RWPE2 (cell line): ENCODE measurements around the gene PARVA.

ENCODE experiments used
- ATAC-seq: fragments of 200-7000 bp; cut with Tn5 transposase; 3 replicates; pipeline ENCODE4 v1.9.1; 2021; ENCODE audit warnings: low read depth
- DNase-seq: peaks from one replicate; pipeline ENCODE4 v3.0.0-alpha.2; 2020; ENCODE audit warnings: low spot score
- H3K27ac ChIP-seq: fragments of 450-650 bp; 2 replicates; pipeline ENCODE4 v1.5.1; 2017; ENCODE audit warnings: mild to moderate bottlenecking; ENCODE audit not compliant: poor library complexity, severe bottlenecking
- H3K27me3 ChIP-seq: fragments of 250-450 bp; sonication (Bioruptor Pico); 2 replicates; pipeline ENCODE4 v1.5.1; 2021; ENCODE audit warnings: mild to moderate bottlenecking, moderate library complexity; ENCODE audit not compliant: insufficient read depth, poor library complexity, severe bottlenecking
- H3K36me3 ChIP-seq: fragments of 250-450 bp; sonication (Bioruptor Pico); 2 replicates; pipeline ENCODE4 v1.5.1; 2020; ENCODE audit warnings: low read depth, mild to moderate bottlenecking, moderate library complexity
- H3K4me1 ChIP-seq: fragments of 250-450 bp; sonication (Bioruptor Pico); 2 replicates; pipeline ENCODE4 v1.5.1; 2021; ENCODE audit warnings: mild to moderate bottlenecking, moderate library complexity; ENCODE audit not compliant: insufficient read depth, poor library complexity, severe bottlenecking
- H3K4me3 ChIP-seq: fragments of 250-450 bp; sonication (Bioruptor Pico); 2 replicates; pipeline ENCODE4 v1.5.1; 2021; ENCODE audit warnings: mild to moderate bottlenecking, moderate library complexity; ENCODE audit not compliant: severe bottlenecking
- H3K9me3 ChIP-seq: fragments of 250-450 bp; sonication (Bioruptor Pico); 2 replicates; pipeline ENCODE4 v1.5.1; 2021; ENCODE audit warnings: mild to moderate bottlenecking, moderate library complexity; ENCODE audit not compliant: severe bottlenecking
- CTCF ChIP-seq: fragments of 450-650 bp; IDR thresholded peaks from one replicate; pipeline ENCODE4 v1.5.1; 2017; ENCODE audit warnings: mild to moderate bottlenecking, moderate library complexity; ENCODE audit not compliant: poor library complexity, severe bottlenecking

The PARVA gene

GRCh38 chr11:12472401-12473005, 95.1 kb downstream of the PARVA start:
- no peaks in the 10 kb centered on the region for H3K27me3 ChIP-seq
- H3K27ac ChIP-seq, result no peak overlapping the region
- H3K9me3 ChIP-seq, result no peaks in the 10 kb centered on the region
- no peak for TF ChIP-seq CTCF
- H3K4me1 ChIP-seq, result no peaks in the 10 kb centered on the region
- no peak for ATAC-seq
- H3K4me3 ChIP-seq, result no peak overlapping the region
- no peak for DNase-seq
- H3K36me3 ChIP-seq, result no peaks in the 10 kb centered on the region

- H3K27ac ChIP-seq, result no peak overlapping the region
- H3K4me3 ChIP-seq, result no peak overlapping the region
- no peaks in the 10 kb centered on the region for H3K27me3 ChIP-seq
- no peaks in the 10 kb centered on the region for H3K9me3 ChIP-seq
- DNase-seq (no peak), ATAC-seq (no peak)
- no peak for TF ChIP-seq CTCF
- H3K36me3 ChIP-seq, result no peaks in the 10 kb centered on the region
- H3K4me1 ChIP-seq, result peaks cover 3% of the 10 kb centered on the region
Observed at GRCh38 chr11:12473381-12473780, 96.0 kb downstream of the PARVA start.

GRCh38 chr11:12474871-12475270, 97.5 kb downstream of the PARVA start:
- H3K27me3 ChIP-seq, result no peaks in the 10 kb centered on the region
- no peaks in the 10 kb centered on the region for H3K9me3 ChIP-seq
- TF ChIP-seq CTCF, result no peak
- no peak overlapping the region for H3K4me3 ChIP-seq
- H3K4me1 ChIP-seq, result peaks cover 7% of the 10 kb centered on the region
- ATAC-seq, result no peak
- no peak overlapping the region for H3K27ac ChIP-seq
- DNase-seq, result no peak
- H3K36me3 ChIP-seq, result no peaks in the 10 kb centered on the region

DNA sequence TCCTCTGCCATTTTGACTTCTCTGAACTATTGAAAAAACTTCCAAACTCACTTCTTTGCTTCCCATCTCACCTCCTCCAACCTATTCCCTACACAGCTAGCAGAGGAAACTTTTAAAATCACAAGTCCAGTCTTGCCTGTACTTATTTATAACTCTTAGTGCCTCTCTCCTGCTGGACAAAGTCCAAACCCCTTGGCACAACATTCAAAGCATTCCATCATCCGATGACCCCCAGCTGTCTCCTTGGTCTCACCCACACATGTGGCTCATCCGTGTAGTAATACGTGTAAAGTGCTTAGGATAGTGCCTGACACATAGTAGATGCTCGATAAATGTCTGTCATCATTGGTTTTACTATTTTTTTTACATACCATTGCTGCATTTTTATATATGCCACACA, 101.4 kb downstream of the PARVA start:
- Histone ChIP-seq H3K36me3 (no peaks in the 10 kb centered on the region), H3K27me3 (no peaks in the 10 kb centered on the region)

More for the DNA sequence above, 101.4 kb downstream of the PARVA start:
- Histone ChIP-seq H3K4me1 (peaks cover 7% of the 10 kb centered on the region), H3K9me3 (no peaks in the 10 kb centered on the region), H3K27ac (no peak overlapping the region), H3K4me3 (no peak overlapping the region)
- DNase-seq, result no peak
- peak; percentile 68 for ATAC-seq
- no peak for TF ChIP-seq CTCF
